ENCODE results near the gene SPPL3.
"Not testable (repeated sequence)": the region's sequence is repeated elsewhere in the genome, so short reads cannot be mapped to it uniquely, and the experiment has no call there.

Gene SPPL3

GRCh38 chr12:120820884-120821510 lies 83.2 kb downstream of the SPPL3 start:
- DNase-seq (ENCODE audit: low spot score), result no peak

DNA sequence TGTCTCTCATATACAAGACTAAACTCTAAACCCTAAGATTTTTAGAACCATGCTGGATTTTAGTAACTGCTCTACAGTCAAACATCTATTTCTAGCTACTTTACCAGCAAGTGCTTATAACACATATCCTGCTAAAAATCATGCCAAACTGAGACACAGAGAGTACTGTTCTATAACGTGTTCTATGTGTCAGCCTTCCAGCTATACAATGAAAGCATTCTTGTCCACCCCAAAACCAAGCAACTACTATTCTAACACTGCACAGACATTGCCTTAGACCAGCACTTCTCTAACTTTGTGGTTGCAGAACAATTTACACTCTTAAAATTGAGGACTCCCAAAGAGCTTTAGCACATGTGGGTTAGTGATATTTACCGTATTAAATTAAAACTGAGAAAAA lies 85.7 kb downstream of the SPPL3 start:
- no peak for DNase-seq (ENCODE audit: low spot score)

DNA sequence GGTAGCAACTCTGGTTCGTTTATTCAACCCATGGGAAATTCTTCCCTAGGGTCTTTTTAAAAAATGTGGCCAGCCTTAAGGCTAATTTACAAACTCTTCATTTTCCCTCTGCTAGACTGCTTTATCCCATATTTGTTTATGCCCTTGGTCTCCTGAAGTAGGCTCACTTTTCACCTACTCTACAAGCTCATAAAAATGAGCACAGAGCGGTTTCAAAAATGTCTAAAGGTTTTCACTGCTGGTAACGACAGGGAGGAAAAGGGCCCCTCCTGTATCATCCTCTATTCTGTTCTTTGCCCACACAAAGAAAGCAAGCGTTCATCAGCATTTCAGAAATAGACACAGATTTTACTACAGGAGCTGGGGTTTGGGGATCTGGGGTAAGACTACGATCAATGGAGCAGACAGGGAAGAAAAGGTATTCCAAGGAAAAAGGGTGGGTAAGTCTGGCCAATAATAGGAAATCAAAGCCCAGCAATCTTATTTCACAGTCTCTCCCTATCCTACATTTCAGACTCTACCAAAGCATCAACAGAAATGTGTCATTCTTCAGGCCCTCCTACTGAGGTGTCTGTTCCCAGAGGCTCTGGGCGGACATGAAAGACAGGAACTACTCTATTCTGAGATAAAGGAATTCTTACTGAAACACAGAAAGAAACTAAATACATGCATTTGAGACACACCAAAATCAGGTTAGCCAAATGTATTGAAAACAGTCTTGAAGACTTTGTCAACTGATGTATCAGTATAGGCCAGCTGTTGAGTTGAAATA lies 86.4 kb downstream of the SPPL3 start:
- DNase-seq (ENCODE audit: low spot score), result no peak

GRCh38 chr12:120816363-120816762 lies 87.8 kb downstream of the SPPL3 start:
- DNase-seq (ENCODE audit: low spot score), result no peak

- DNase-seq (ENCODE audit: low spot score), result no peak
Measured at GRCh38 chr12:120814903-120815429, 89.2 kb downstream of the SPPL3 start.

- no peak for DNase-seq (ENCODE audit: low spot score)
Measured at GRCh38 chr12:120814203-120814902, 89.8 kb downstream of the SPPL3 start.

DNA sequence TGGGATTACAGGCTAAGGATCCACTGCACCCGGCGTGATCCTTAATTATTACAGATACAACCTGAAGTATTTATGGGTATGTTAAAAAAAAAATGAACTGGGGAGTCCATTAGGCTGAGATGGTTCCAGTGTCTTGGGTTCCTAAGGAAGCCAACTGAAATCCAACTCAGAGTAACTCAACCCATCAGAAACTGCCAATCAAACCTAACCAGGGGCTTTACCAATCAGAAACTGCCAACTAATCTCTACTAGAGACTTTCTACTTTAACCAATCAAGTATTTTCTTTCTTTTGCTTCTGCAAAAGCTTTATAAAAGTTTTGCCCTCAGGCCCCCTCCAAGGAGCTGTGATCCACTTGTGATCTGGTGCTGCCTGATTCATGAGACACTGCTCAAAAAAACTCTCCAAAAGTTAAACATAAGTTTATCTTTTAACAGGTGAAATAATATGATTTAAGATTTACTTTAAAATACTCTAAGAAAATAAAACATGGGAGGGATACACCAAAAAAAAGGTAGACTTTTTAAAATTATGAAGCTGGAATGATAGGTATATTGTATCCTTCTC lies 90.5 kb downstream of the SPPL3 start:
- DNase-seq (ENCODE audit: low spot score), result no peak

- DNase-seq (ENCODE audit: low spot score), result no peak
Measured at GRCh38 chr12:120810021-120810420, 94.1 kb downstream of the SPPL3 start.

- no peak for DNase-seq (ENCODE audit: low spot score)
Measured at GRCh38 chr12:120804428-120804827, 99.7 kb downstream of the SPPL3 start.

DNA sequence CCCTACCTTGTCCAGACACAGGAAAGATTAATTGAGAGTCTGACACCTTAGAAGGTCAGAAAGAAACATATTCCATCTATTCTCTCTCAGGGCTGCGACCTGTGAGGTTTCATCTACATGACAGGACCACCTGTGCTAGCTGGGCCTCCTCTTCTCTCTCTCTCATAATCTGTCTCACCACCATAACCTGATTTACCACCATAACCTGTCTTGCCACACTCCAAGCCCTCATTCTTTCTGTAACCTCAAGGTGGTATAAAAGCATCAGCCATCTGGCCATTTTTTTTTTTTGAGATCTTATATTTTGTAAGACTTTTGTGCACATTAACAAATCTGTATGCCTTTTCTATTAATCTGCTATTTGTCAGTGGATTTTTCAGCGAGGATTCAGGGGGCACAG lies 103.0 kb downstream of the SPPL3 start:
- DNase-seq (ENCODE audit: low spot score), result no peak

GRCh38 chr12:120800665-120801064 lies 103.5 kb downstream of the SPPL3 start:
- no peak for DNase-seq (ENCODE audit: low spot score)

DNA sequence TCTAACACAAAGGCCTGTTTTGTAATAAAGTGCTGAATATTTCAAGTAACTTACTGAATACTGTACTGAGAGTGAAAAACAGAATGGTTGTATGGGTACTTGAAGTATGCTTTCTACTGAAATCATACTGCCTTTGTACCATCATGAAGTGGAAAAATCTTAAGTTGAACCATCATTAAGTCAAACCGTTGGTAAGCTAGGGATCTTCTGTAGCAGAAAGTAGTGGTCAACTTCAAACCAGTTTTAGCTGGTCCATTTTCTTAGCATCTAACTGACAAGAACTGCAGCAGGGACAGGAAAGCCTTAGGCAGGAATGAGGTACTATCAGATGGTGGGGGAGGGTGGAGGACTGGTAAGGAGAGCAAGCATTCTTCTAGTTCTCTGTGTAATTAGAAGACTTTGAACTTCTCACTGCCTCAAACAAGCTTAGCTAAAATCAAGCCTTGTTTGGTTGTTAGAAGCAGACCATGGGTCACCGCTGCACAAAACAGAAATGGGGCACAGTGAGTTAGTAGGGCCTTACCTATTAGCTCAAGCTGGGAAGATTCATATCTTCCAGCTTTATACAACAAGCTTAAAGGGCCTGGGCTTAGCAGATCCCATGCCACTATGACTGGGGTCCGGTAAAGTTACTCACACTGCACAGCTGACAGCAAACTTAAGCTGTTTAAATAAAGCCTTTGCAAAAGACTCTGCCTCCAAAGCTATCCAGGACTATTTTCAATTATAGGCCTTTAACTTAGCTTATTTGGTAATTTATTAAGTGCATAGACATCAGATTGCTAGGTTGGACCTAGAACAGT lies 104.7 kb downstream of the SPPL3 start:
- no peak for DNase-seq (ENCODE audit: low spot score)

- no peak for DNase-seq (ENCODE audit: low spot score)
Measured at GRCh38 chr12:120798696-120799095, 105.5 kb downstream of the SPPL3 start.

- DNase-seq (ENCODE audit: low spot score), result no peak
Measured at GRCh38 chr12:120797677-120798642, 106.2 kb downstream of the SPPL3 start.

DNA sequence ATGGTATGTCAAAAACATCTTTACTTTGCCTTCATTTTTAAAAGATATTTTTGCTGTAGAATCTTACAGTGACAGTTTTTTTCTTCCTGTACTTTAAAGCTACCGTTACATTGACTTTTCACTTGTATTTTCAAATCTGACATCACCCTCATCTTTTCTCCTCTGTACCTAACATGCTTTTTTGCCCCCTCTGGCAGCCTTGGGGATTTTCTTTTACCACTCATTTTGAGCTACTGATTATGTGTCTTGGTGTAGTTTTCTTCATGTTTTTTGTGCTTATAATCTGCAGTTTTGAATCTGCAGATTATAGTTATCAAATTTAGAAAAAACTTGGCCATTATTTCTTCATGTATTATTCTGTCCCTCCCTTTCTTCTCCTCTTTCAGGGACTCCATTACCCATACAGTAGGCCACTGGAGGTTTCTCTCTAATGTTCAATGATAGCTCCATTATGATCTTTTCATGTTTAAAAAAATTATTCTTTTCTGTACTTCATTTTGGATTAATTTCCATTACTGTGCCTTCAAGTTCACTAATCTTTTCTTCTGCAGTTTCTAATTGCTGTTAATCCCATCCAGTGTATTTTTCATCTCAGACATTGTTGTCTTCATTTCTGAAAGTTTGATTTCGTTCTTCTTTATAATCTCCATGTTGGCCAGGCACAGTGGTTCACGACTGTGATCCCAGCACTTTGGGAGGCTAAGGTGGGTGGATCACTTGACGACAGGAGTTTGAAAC lies 108.5 kb downstream of the SPPL3 start:
- DNase-seq (ENCODE audit: low spot score), result no peak

- DNase-seq (ENCODE audit: low spot score), result no peak
Measured at GRCh38 chr12:120793357-120793756, 110.8 kb downstream of the SPPL3 start.

DNA sequence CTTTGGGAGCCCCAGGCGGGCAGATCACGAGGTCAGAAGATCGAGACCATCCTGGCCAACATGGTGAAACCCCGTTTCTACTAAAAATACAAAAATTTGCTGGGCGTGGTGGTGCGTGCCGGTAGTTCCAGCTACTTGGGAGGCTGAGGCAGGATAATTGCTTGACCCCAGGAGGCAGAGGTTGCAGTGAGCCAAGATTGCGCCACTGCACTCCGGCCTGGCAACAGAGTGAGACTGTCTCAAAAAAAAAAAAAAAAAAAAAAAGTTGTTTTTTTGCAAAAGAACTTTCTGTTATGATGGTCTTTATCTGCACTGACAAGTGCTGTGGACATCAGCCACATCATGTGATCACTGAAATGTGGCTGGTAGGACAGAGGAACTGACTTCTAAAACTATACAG lies 111.7 kb downstream of the SPPL3 start:
- not testable (repeated sequence) for DNase-seq (ENCODE audit: low spot score)

DNA sequence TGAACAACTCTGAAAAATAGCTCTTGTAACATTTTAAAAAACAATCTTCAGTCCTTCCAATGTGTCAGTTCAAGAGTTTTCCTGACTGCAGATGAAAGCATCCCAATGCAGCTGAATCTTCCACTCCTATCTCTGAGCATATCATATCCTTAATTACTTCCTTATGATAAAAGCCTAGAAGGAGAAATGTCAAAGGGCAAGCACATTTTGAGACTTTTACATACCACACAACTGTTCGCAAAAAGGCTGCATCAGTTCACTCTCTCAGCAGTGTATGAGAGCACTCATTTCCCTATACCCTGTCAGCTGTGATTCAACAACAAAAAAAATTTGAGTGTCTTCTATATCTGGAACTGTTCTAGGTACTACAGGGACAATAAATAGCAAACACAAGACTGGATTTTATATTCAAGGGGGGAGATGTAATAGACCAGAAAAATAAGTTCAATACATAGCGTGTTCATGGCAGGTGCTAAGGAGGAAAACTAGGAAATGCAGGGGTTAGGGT lies 112.4 kb downstream of the SPPL3 start:
- DNase-seq (ENCODE audit: low spot score), result no peak

- no peak for DNase-seq (ENCODE audit: low spot score)
Measured at GRCh38 chr12:120790114-120790513, 114.0 kb downstream of the SPPL3 start.

DNA sequence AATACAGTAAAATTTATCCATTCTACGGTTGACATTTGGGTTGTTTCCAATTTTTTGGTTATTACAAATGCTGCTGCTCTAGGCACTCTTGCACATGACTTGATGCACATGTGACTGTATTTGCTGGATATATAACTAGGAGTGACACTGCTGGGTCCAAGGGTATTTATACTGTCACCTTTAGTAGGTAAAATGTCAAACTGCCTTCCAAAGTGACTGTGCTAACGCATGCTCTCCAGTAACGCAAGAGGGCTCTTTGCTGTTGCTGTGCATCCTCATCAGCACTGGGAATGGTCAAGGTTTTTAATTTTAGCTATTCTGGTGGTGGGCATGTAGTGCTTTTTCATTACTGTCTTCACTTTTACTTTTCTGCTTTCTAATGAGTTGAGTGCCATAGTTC lies 116.3 kb downstream of the SPPL3 start:
- no peak for DNase-seq (ENCODE audit: low spot score)
